ENCODE data around the gene PIGQ.
"Not testable (repeated sequence)": the region's sequence is repeated elsewhere in the genome, so short reads cannot be mapped to it uniquely, and the experiment has no call there.

Gene PIGQ

GRCh38 chr16:592518-593306, 22.9 kb downstream of the PIGQ start:
- ATAC-seq (replicated peaks; ENCODE audit: extremely low read depth, poor library complexity, severe bottlenecking): no peak
- no peak overlapping the region for H3K4me3 Mint-ChIP-seq
- peaks cover 25% of the 10 kb centered on the region for H3K36me3 Mint-ChIP-seq (ENCODE audit: insufficient read depth)
- no peak for DNase-seq (ENCODE audit: low spot score in 2 of 2)
- no peaks in the 10 kb centered on the region for H3K9me3 Mint-ChIP-seq
- no peaks in the 10 kb centered on the region for H3K27me3 Mint-ChIP-seq
- H3K4me1 Mint-ChIP-seq: peaks cover 60% of the 10 kb centered on the region
- H3K27ac Mint-ChIP-seq (ENCODE audit: low read depth): no peak overlapping the region

- ATAC-seq (replicated peaks; ENCODE audit: extremely low read depth, poor library complexity, severe bottlenecking) (no peak), DNase-seq (ENCODE audit: low spot score in 2 of 2) (no peak)
- Mint-ChIP-seq H3K27ac (ENCODE audit: low read depth) (no peak overlapping the region), H3K9me3 (no peaks in the 10 kb centered on the region), H3K36me3 (ENCODE audit: insufficient read depth) (peaks cover 21% of the 10 kb centered on the region), H3K4me3 (no peak overlapping the region), H3K4me1 (peaks cover 56% of the 10 kb centered on the region), H3K27me3 (no peaks in the 10 kb centered on the region)
Observed at GRCh38 chr16:593406-593805, 23.6 kb downstream of the PIGQ start.

GRCh38 chr16:593807-594206, 24.0 kb downstream of the PIGQ start:
- H3K4me3 Mint-ChIP-seq: no peak overlapping the region

GRCh38 chr16:595094-595528, 25.3 kb downstream of the PIGQ start:
- Mint-ChIP-seq H3K36me3 (ENCODE audit: insufficient read depth) (peaks cover 11% of the 10 kb centered on the region), H3K9me3 (no peaks in the 10 kb centered on the region), H3K27me3 (no peaks in the 10 kb centered on the region), H3K4me3 (no peak overlapping the region), H3K27ac (ENCODE audit: low read depth) (no peak overlapping the region), H3K4me1 (peaks cover 53% of the 10 kb centered on the region)
- ATAC-seq (replicated peaks; ENCODE audit: extremely low read depth, poor library complexity, severe bottlenecking) (no peak), DNase-seq (ENCODE audit: low spot score in 2 of 2) (no peak)

More at GRCh38 chr16:593807-594206, 24.0 kb downstream of the PIGQ start:
- H3K27ac Mint-ChIP-seq (ENCODE audit: low read depth): no peak overlapping the region
- H3K9me3 Mint-ChIP-seq: no peaks in the 10 kb centered on the region
- peaks cover 18% of the 10 kb centered on the region for H3K36me3 Mint-ChIP-seq (ENCODE audit: insufficient read depth)
- DNase-seq (ENCODE audit: low spot score in 2 of 2) (no peak), ATAC-seq (replicated peaks; ENCODE audit: extremely low read depth, poor library complexity, severe bottlenecking) (no peak)
- peaks cover 53% of the 10 kb centered on the region for H3K4me1 Mint-ChIP-seq
- no peaks in the 10 kb centered on the region for H3K27me3 Mint-ChIP-seq

- Mint-ChIP-seq H3K4me3 (no peak overlapping the region), H3K27me3 (no peaks in the 10 kb centered on the region), H3K27ac (ENCODE audit: low read depth) (peak overlapping the region; percentile 83), H3K9me3 (no peaks in the 10 kb centered on the region), H3K4me1 (peaks cover 45% of the 10 kb centered on the region), H3K36me3 (ENCODE audit: insufficient read depth) (peaks cover 12% of the 10 kb centered on the region)
- ATAC-seq (replicated peaks; ENCODE audit: extremely low read depth, poor library complexity, severe bottlenecking) (no peak), DNase-seq (ENCODE audit: low spot score in 2 of 2) (no peak)
Observed at GRCh38 chr16:595942-596735, 26.4 kb downstream of the PIGQ start.

- Mint-ChIP-seq H3K36me3 (ENCODE audit: insufficient read depth) (peaks cover 10% of the 10 kb centered on the region), H3K9me3 (no peaks in the 10 kb centered on the region), H3K4me1 (peaks cover 42% of the 10 kb centered on the region), H3K4me3 (no peak overlapping the region), H3K27me3 (no peaks in the 10 kb centered on the region), H3K27ac (ENCODE audit: low read depth) (peak overlapping the region; percentile 83)
- no peak for ATAC-seq (replicated peaks; ENCODE audit: extremely low read depth, poor library complexity, severe bottlenecking)
- no peak for DNase-seq (ENCODE audit: low spot score in 2 of 2)
Observed at GRCh38 chr16:596736-597060, 26.9 kb downstream of the PIGQ start.

- H3K27me3 Mint-ChIP-seq; ATAC-seq (replicated peaks; ENCODE audit: extremely low read depth, poor library complexity, severe bottlenecking); H3K9me3 Mint-ChIP-seq; H3K4me3 Mint-ChIP-seq; H3K27ac Mint-ChIP-seq (ENCODE audit: low read depth); DNase-seq (ENCODE audit: low spot score in 2 of 2): not testable (repeated sequence)
- Mint-ChIP-seq H3K4me1 (peaks cover 36% of the 10 kb centered on the region), H3K36me3 (ENCODE audit: insufficient read depth) (peaks cover 15% of the 10 kb centered on the region)
Observed at GRCh38 chr16:597655-598054, 27.9 kb downstream of the PIGQ start.

GRCh38 chr16:598823-599739, 29.3 kb downstream of the PIGQ start:
- H3K4me3 Mint-ChIP-seq: no peak overlapping the region

GRCh38 chr16:600781-601180, 31.0 kb downstream of the PIGQ start:
- Mint-ChIP-seq H3K36me3 (ENCODE audit: insufficient read depth) (peaks cover 9% of the 10 kb centered on the region), H3K4me1 (peaks cover 21% of the 10 kb centered on the region), H3K27me3 (no peaks in the 10 kb centered on the region), H3K27ac (ENCODE audit: low read depth) (no peak overlapping the region), H3K4me3 (no peak overlapping the region), H3K9me3 (no peaks in the 10 kb centered on the region)
- ATAC-seq (replicated peaks; ENCODE audit: extremely low read depth, poor library complexity, severe bottlenecking) (no peak), DNase-seq (ENCODE audit: low spot score in 2 of 2) (no peak)

More at GRCh38 chr16:598823-599739, 29.3 kb downstream of the PIGQ start:
- DNase-seq (ENCODE audit: low spot score in 2 of 2) (no peak), ATAC-seq (replicated peaks; ENCODE audit: extremely low read depth, poor library complexity, severe bottlenecking) (no peak)
- no peaks in the 10 kb centered on the region for H3K9me3 Mint-ChIP-seq
- peaks cover 13% of the 10 kb centered on the region for H3K36me3 Mint-ChIP-seq (ENCODE audit: insufficient read depth)
- no peaks in the 10 kb centered on the region for H3K27me3 Mint-ChIP-seq
- H3K27ac Mint-ChIP-seq (ENCODE audit: low read depth): no peak overlapping the region
- H3K4me1 Mint-ChIP-seq: peaks cover 33% of the 10 kb centered on the region

- Mint-ChIP-seq H3K4me1 (peaks cover 11% of the 10 kb centered on the region), H3K27me3 (no peaks in the 10 kb centered on the region), H3K36me3 (ENCODE audit: insufficient read depth) (peaks cover 7% of the 10 kb centered on the region), H3K9me3 (no peaks in the 10 kb centered on the region), H3K27ac (ENCODE audit: low read depth) (no peak overlapping the region), H3K4me3 (no peak overlapping the region)
- DNase-seq (ENCODE audit: low spot score in 2 of 2) (no peak), ATAC-seq (replicated peaks; ENCODE audit: extremely low read depth, poor library complexity, severe bottlenecking) (no peak)
Observed at GRCh38 chr16:603933-604332, 34.2 kb downstream of the PIGQ start.

GRCh38 chr16:606656-607307, 37.0 kb downstream of the PIGQ start:
- ATAC-seq (replicated peaks; ENCODE audit: extremely low read depth, poor library complexity, severe bottlenecking): no peak
- Mint-ChIP-seq H3K36me3 (ENCODE audit: insufficient read depth) (peaks cover 3% of the 10 kb centered on the region), H3K4me1 (peaks cover 29% of the 10 kb centered on the region), H3K27me3 (no peaks in the 10 kb centered on the region), H3K4me3 (no peak overlapping the region), H3K9me3 (no peaks in the 10 kb centered on the region), H3K27ac (ENCODE audit: low read depth) (no peak overlapping the region)
- no peak for DNase-seq (ENCODE audit: low spot score in 2 of 2)

GRCh38 chr16:608019-608418, 38.3 kb downstream of the PIGQ start:
- no peak overlapping the region for H3K27ac Mint-ChIP-seq (ENCODE audit: low read depth)
- peaks cover 27% of the 10 kb centered on the region for H3K4me1 Mint-ChIP-seq
- no peaks in the 10 kb centered on the region for H3K36me3 Mint-ChIP-seq (ENCODE audit: insufficient read depth)
- H3K27me3 Mint-ChIP-seq: no peaks in the 10 kb centered on the region
- ATAC-seq (replicated peaks; ENCODE audit: extremely low read depth, poor library complexity, severe bottlenecking) (no peak), DNase-seq (ENCODE audit: low spot score in 2 of 2) (no peak)
- no peaks in the 10 kb centered on the region for H3K9me3 Mint-ChIP-seq
- no peak overlapping the region for H3K4me3 Mint-ChIP-seq

All from central memory CD8-positive, alpha-beta T cell (primary cell).